GM12878 (cell line): Measurements from ENCODE around the gene HOTAIR. TPM values are rescaled to one million over a fixed set of nuclear protein-coding genes. Genes with fewer than 3 reads are reported as not detected.

Experiments used
- ATAC-seq: fragments of 200-7000 bp; cut with Tn5 transposase; 3 replicates; pipeline ENCODE4 v1.9.1; 2020; ENCODE audit warnings: mild to moderate bottlenecking, moderate library complexity
- BruUV-seq: library from RNA; stranded (reverse); fragments of 400-500 nt; replicated peaks from 2 replicates; lab custom pipeline; 2021; lab: Mats Ljungman, UMichigan
- CTCF ChIA-PET: fragments of 300-600 bp; sonication (Branson Sonifier 250); formaldehyde crosslinking; extraction: SDS; loops from one replicate; lab custom pipeline; 2021; ENCODE audit warnings: inconsistent platforms; lab: Yijun Ruan, JAX
- POLR2A ChIA-PET: fragments of 350-600 bp; formaldehyde crosslinking; extraction: SDS; loops from one replicate; lab custom pipeline; 2021; ENCODE audit warnings: inconsistent platforms; lab: Charles Lee
- RAD21 ChIA-PET: fragments of 300-600 bp; sonication (Branson Sonifier 250); formaldehyde crosslinking; loops from one replicate; lab custom pipeline; 2023; ENCODE audit warnings: antibody characterized with exemption; ENCODE audit not compliant: unreplicated experiment; lab: Charles Lee
- SMC1A ChIA-PET: fragments of 300-600 bp; sonication (Branson Sonifier 250); formaldehyde crosslinking; loops from one replicate; lab custom pipeline; 2023; ENCODE audit not compliant: unreplicated experiment, uncharacterized antibody; lab: Charles Lee
- DNase-seq: peaks from one replicate; pipeline ENCODE4 v3.0.0-alpha.2; 2011; ENCODE audit warnings: low read depth, low spot score
- FAIRE-seq: peaks from 3 replicates; lab custom pipeline; 2011; peaks lifted over from hg19 to GRCh38; lab: Jason Lieb, UNC
- H2AFZ ChIP-seq: 2 replicates; pipeline ENCODE4 v1.6.0; 2011; ENCODE audit warnings: low read depth, low read length, control low read depth; ENCODE audit not compliant: control insufficient read depth
- H3K27ac ChIP-seq: 2 replicates; pipeline ENCODE4 v1.5.1; 2011; ENCODE audit warnings: control low read depth; ENCODE audit not compliant: control insufficient read depth, insufficient read depth
- H3K27me3 ChIP-seq, 2 experiments: replicated peaks in 1 of 2; 2 replicates each; pipeline versions ENCODE4 v1.6.0 to v1.6.1; 2011; ENCODE audit warnings: low read length in 1 of 2; ENCODE audit not compliant: control insufficient read depth in 2 of 2, insufficient read depth in 2 of 2
- H3K36me3 ChIP-seq, 2 experiments: 2 replicates each; pipeline ENCODE4 v1.5.1; 2011; ENCODE audit warnings: low read length in 1 of 2; ENCODE audit not compliant: control insufficient read depth in 2 of 2, insufficient read depth in 2 of 2
- H3K4me1 ChIP-seq: 2 replicates; pipeline ENCODE4 v1.6.1; 2011; ENCODE audit warnings: mild to moderate bottlenecking, low read length, moderate library complexity, mixed read lengths; ENCODE audit not compliant: control insufficient read depth, insufficient read depth
- H3K4me2 ChIP-seq: 2 replicates; pipeline ENCODE4 v1.6.0; 2011; ENCODE audit warnings: control low read depth; ENCODE audit not compliant: control insufficient read depth, insufficient read depth
- H3K4me3 ChIP-seq: fragments of 200-600 bp; sonication (generic); 2 replicates; pipeline ENCODE4 v1.5.1; 2016
- H3K79me2 ChIP-seq: 2 replicates; pipeline ENCODE4 v1.6.0; 2011; ENCODE audit warnings: low read length; ENCODE audit not compliant: control insufficient read depth, insufficient read depth
- H3K9ac ChIP-seq: 2 replicates; pipeline ENCODE4 v1.8.0; 2011; ENCODE audit warnings: low read length, control low read depth, mixed read lengths; ENCODE audit not compliant: control insufficient read depth, insufficient read depth
- H3K9me3 ChIP-seq: replicated peaks from 3 replicates; pipeline ENCODE4 v1.5.1; 2011; ENCODE audit warnings: mild to moderate bottlenecking, low read length; ENCODE audit not compliant: control insufficient read depth, insufficient read depth
- H4K20me1 ChIP-seq: 2 replicates; pipeline ENCODE4 v1.6.0; 2011; ENCODE audit not compliant: control insufficient read depth, insufficient read depth
- CREB1 ChIP-seq: IDR thresholded peaks from 2 replicates; pipeline ENCODE4 v1.6.1; 2012; ENCODE audit warnings: low read depth, mild to moderate bottlenecking, inconsistent platforms
- EP300 ChIP-seq, 2 experiments: fragments of 150-350 bp in 1 of 2; IDR thresholded peaks; 2 replicates each; pipeline ENCODE4 v1.6.1; 2011 to 2012; ENCODE audit warnings: low read depth in 2 of 2, low read length in 2 of 2, borderline replicate concordance in 1 of 2, improper control_type of control experiment in 1 of 2, inconsistent platforms in 1 of 2; ENCODE audit not compliant: control insufficient read depth in 1 of 2
- JUND ChIP-seq: IDR thresholded peaks from 2 replicates; pipeline ENCODE4 v1.6.1; 2012; ENCODE audit warnings: low read depth, mild to moderate bottlenecking, low read length, improper control_type of control experiment, moderate library complexity
- RFX5 ChIP-seq: IDR thresholded peaks from 2 replicates; pipeline ENCODE4 v1.6.1; 2011; ENCODE audit warnings: low read depth, low read length, improper control_type of control experiment
- SMC3 ChIP-seq: IDR thresholded peaks from 2 replicates; pipeline ENCODE4 v1.6.1; 2011; ENCODE audit warnings: low read length, improper control_type of control experiment, borderline replicate concordance
- ZNF24 ChIP-seq: fragments of 450-650 bp; IDR thresholded peaks from 2 replicates; pipeline ENCODE4 v1.6.1; 2017; ENCODE audit warnings: antibody characterized with exemption, mild to moderate bottlenecking
- ZNF274 ChIP-seq: IDR thresholded peaks from one replicate; pipeline ENCODE4 v1.8.0; 2011; ENCODE audit not compliant: insufficient read length, insufficient read depth
- ZNF384 ChIP-seq: IDR thresholded peaks from 2 replicates; pipeline ENCODE4 v1.6.1; 2012; ENCODE audit warnings: low read depth, mild to moderate bottlenecking, low read length, improper control_type of control experiment, borderline replicate concordance
- WGBS: methylation state at CpG from one replicate; pipeline ENCODE4 v1.1.6; 2016; ENCODE audit warnings: low lambda C conversion rate; ENCODE audit not compliant: insufficient replicate concordance, insufficient coverage; ENCODE audit errors: missing lambda C conversion rate; 5-methylcytosine and 5-hydroxymethylcytosine counted together
- in situ Hi-C: fragments of 300-500 bp; cut with MboI; formaldehyde crosslinking; loops from 9 replicates; pipeline ENCODE4 v1.14.3; 2018; ENCODE audit warnings: mixed read lengths
- intact Hi-C: fragments of 100-400 bp; cut with micrococcal nuclease; formaldehyde crosslinking; loops from one replicate; pipeline ENCODE4 v1.14.2; 2022; ENCODE audit not compliant: unreplicated experiment
- polyA plus RNA-seq, 11 experiments: library from polyadenylated mRNA; depleted of rRNA in 4 of 11; unstranded in 6 of 11; stranded (reverse) in 5 of 11; fragments of >200 nt; fragmentation: Nextera tagmentation in 4 of 11; fragmentation: Illumina TruSeq in 1 of 11; extraction: Ambion mirVana in 4 of 11; extraction: Trizol in 1 of 11; gene quantifications; 1 replicate in 1 of 11; 2 replicates in 10 of 11; pipeline versions ENCODE4 v1.2.1 to v1.2.3, GENCODE V29; 2011 to 2016; ENCODE audit warnings: inconsistent platforms in 2 of 11, missing spikeins in 2 of 11, low read depth in 1 of 11
- total RNA-seq, 4 experiments: library from RNA; depleted of rRNA in 3 of 4; stranded (reverse); fragments of >200 nt in 3 of 4; fragmentation: Illumina TruSeq in 1 of 4; extraction: Trizol in 1 of 4; gene quantifications; 2 replicates each; pipeline versions ENCODE4 v1.2.1 to v1.2.3, GENCODE V29; 2013 to 2021
- TF ChIP-seq, protein P1 (sequence below): IDR thresholded peaks from 2 replicates; pipeline ENCODE4 v1.6.1; 2012; ENCODE audit warnings: low read depth, low read length, improper control_type of control experiment
- TF ChIP-seq, protein P2 (sequence below), 3 experiments: IDR thresholded peaks in 2 of 3; conservative IDR thresholded peaks in 1 of 3; 2 replicates each; pipeline ENCODE4 v1.5.1; 2011; ENCODE audit warnings: low read depth in 3 of 3, low read length in 3 of 3, mild to moderate bottlenecking in 3 of 3, control low read depth in 2 of 3, moderate library complexity in 2 of 3, inconsistent platforms in 1 of 3, mixed read lengths in 1 of 3; ENCODE audit not compliant: control insufficient read depth in 2 of 3, insufficient read depth in 1 of 3; ENCODE audit errors: extremely low read depth in 1 of 3
- TF ChIP-seq, protein P3 (sequence below): IDR thresholded peaks from 2 replicates; pipeline ENCODE4 v1.6.1; 2012; ENCODE audit warnings: improper control_type of control experiment, low read depth, low read length; ENCODE audit not compliant: insufficient replicate concordance
- TF ChIP-seq, protein P4 (sequence below): IDR thresholded peaks from 2 replicates; pipeline ENCODE4 v1.6.1; 2012; ENCODE audit warnings: low read depth, low read length, improper control_type of control experiment

The HOTAIR gene
- total and polyA plus RNA-seq, 10 of the 15 experiments (the other 5 are each of a cell fraction or from before 2014, with no cell fraction given): not detected

DNA sequence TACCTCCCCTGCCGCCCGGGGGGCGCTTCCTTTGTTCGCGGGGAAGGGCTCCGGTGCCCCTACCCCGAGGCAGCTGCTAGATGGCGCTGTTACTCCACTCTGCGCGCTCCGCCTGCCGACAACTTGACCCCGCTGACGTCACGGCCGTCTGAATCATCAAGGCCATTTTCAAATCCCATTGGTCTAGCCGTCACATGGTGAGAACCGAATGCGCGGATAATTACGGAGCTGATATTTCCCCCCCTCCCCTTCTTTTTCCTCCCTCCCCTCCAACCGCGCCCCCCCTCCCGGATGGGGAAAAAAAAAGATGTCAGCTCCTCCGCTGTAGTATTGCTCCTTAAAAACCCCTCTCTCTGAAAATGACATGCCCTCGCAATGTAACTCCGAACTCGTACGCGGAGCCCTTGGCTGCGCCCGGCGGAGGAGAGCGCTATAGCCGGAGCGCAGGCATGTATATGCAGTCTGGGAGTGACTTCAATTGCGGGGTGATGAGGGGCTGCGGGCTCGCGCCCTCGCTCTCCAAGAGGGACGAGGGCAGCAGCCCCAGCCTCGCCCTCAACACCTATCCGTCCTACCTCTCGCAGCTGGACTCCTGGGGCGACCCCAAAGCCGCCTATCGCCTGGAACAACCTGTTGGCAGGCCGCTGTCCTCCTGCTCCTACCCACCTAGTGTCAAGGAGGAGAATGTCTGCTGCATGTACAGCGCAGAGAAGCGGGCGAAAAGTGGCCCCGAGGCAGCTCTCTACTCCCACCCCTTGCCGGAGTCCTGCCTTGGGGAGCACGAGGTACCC lies 10.3 kb upstream of the HOTAIR start, which contains the start of gene HOXC10:
Gene HOXC10, plus strand, starts transcription at position 246 of the 791 bp plus-strand sequence. Its CDS starts 114 bp downstream, at position 360.
- H2AFZ ChIP-seq: no peak within 1 kb of the TSS; the same call in 1 of the 2 replicates
- in situ Hi-C loops: no loop called here
- TF ChIP-seq JUND (0 out of 2 replicates have a peak, but pooled peaks have one; percentile 8), CREB1 (peak; percentile 91), SMC3 (peak; percentile 55), ZNF24 (no peak), EP300 (IDR thresholded peaks at IDR 0.05; ENCODE audit: borderline replicate concordance in 1 of 2, control insufficient read depth in 1 of 2, low read depth in 2 of 2, low read length in 2 of 2) (no peak), ZNF384 (no peak), ZNF274 (no peak), RFX5 (peak; percentile 75; the same call in 1 of the 2 replicates)
- TF ChIP-seq, protein P1, sequence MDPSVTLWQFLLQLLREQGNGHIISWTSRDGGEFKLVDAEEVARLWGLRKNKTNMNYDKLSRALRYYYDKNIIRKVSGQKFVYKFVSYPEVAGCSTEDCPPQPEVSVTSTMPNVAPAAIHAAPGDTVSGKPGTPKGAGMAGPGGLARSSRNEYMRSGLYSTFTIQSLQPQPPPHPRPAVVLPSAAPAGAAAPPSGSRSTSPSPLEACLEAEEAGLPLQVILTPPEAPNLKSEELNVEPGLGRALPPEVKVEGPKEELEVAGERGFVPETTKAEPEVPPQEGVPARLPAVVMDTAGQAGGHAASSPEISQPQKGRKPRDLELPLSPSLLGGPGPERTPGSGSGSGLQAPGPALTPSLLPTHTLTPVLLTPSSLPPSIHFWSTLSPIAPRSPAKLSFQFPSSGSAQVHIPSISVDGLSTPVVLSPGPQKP: no peak
- TF ChIP-seq, protein P2, sequence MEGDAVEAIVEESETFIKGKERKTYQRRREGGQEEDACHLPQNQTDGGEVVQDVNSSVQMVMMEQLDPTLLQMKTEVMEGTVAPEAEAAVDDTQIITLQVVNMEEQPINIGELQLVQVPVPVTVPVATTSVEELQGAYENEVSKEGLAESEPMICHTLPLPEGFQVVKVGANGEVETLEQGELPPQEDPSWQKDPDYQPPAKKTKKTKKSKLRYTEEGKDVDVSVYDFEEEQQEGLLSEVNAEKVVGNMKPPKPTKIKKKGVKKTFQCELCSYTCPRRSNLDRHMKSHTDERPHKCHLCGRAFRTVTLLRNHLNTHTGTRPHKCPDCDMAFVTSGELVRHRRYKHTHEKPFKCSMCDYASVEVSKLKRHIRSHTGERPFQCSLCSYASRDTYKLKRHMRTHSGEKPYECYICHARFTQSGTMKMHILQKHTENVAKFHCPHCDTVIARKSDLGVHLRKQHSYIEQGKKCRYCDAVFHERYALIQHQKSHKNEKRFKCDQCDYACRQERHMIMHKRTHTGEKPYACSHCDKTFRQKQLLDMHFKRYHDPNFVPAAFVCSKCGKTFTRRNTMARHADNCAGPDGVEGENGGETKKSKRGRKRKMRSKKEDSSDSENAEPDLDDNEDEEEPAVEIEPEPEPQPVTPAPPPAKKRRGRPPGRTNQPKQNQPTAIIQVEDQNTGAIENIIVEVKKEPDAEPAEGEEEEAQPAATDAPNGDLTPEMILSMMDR (IDR thresholded peaks at IDR 0.05 in 2 of 3, conservative IDR thresholded peaks at IDR 0.05 in 1 of 3; ENCODE audit: control insufficient read depth in 2 of 3, extremely low read depth in 1 of 3, insufficient read depth in 1 of 3, low read depth in 3 of 3, low read length in 3 of 3): peak; percentile 67 to 93 (median 86)
- TF ChIP-seq, protein P3, sequence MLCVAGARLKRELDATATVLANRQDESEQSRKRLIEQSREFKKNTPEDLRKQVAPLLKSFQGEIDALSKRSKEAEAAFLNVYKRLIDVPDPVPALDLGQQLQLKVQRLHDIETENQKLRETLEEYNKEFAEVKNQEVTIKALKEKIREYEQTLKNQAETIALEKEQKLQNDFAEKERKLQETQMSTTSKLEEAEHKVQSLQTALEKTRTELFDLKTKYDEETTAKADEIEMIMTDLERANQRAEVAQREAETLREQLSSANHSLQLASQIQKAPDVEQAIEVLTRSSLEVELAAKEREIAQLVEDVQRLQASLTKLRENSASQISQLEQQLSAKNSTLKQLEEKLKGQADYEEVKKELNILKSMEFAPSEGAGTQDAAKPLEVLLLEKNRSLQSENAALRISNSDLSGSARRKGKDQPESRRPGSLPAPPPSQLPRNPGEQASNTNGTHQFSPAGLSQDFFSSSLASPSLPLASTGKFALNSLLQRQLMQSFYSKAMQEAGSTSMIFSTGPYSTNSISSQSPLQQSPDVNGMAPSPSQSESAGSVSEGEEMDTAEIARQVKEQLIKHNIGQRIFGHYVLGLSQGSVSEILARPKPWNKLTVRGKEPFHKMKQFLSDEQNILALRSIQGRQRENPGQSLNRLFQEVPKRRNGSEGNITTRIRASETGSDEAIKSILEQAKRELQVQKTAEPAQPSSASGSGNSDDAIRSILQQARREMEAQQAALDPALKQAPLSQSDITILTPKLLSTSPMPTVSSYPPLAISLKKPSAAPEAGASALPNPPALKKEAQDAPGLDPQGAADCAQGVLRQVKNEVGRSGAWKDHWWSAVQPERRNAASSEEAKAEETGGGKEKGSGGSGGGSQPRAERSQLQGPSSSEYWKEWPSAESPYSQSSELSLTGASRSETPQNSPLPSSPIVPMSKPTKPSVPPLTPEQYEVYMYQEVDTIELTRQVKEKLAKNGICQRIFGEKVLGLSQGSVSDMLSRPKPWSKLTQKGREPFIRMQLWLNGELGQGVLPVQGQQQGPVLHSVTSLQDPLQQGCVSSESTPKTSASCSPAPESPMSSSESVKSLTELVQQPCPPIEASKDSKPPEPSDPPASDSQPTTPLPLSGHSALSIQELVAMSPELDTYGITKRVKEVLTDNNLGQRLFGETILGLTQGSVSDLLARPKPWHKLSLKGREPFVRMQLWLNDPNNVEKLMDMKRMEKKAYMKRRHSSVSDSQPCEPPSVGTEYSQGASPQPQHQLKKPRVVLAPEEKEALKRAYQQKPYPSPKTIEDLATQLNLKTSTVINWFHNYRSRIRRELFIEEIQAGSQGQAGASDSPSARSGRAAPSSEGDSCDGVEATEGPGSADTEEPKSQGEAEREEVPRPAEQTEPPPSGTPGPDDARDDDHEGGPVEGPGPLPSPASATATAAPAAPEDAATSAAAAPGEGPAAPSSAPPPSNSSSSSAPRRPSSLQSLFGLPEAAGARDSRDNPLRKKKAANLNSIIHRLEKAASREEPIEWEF: no peak
- TF ChIP-seq, protein P4, sequence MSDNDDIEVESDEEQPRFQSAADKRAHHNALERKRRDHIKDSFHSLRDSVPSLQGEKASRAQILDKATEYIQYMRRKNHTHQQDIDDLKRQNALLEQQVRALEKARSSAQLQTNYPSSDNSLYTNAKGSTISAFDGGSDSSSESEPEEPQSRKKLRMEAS: peak; percentile 44; the same call in 1 of the 2 replicates

More for the DNA sequence above, 10.3 kb upstream of the HOTAIR start, which contains the start of gene HOXC10:
- H3K4me1 ChIP-seq: peaks cover 24% of the 10 kb centered on the region
- ChIA-PET POLR2A (interaction anchor here (0.6 to 1.2 kb wide), 3 partner anchors 10 to 589 kb away, joined by 3 to 4 read pairs (median 3); no protein-coding TSS in a partner anchor), CTCF (interaction anchor here (0.5 to 5.5 kb wide), 34 partner anchors 9 to 361 kb away, joined by 3 to 54 read pairs (median 4); partner anchors contain the start of genes CALCOCO1, HOXC5, HOXC6 and HOXC8), RAD21 (interaction anchor here (0.5 to 3.3 kb wide), 15 partner anchors 10 to 235 kb away, joined by 3 to 14 read pairs (median 3); partner anchors contain the start of genes HOXC5, HOXC8 and HOXC9), SMC1A (interaction anchor here (0.7 to 4.5 kb wide), 7 partner anchors 11 to 231 kb away, joined by 3 to 29 read pairs (median 3); partner anchors contain the start of gene HOXC5)
- DNase-seq (peak; percentile 38), ATAC-seq (peak; percentile 80), FAIRE-seq (peak; percentile 72)
- H3K4me2 ChIP-seq: peak within 1 kb of the TSS; percentile 57
- intact Hi-C loops: loop anchor here (2.0 to 10.0 kb wide), 4 partner anchors 190 to 280 kb away; no protein-coding TSS in a partner anchor
- WGBS: 38% methylated on average over 44 of the region's 55 CpGs
- peaks cover 30 to 50% of the 10 kb centered on the region in 2 experiments for H3K27me3 ChIP-seq
- no peak within 1 kb of the TSS for H3K9ac ChIP-seq
- BruUV-seq: no TSS peak
- H3K27ac ChIP-seq: no peak within 1 kb of the TSS
- H3K36me3 ChIP-seq: no peaks in the 10 kb centered on the region
- H3K9me3 ChIP-seq: no peaks in the 10 kb centered on the region
- peaks cover 3% of the 10 kb centered on the region; the same call in 1 of the 2 replicates for H4K20me1 ChIP-seq
- H3K4me3 ChIP-seq: peak within 1 kb of the TSS; percentile 44; the same call in 1 of the 2 replicates
- H3K79me2 ChIP-seq: no peaks in the 10 kb centered on the region
